ENCODE results near the gene AGER.
"Not testable (repeated sequence)": the region's sequence is repeated elsewhere in the genome, so short reads cannot be mapped to it uniquely, and the experiment has no call there.

The AGER gene

DNA sequence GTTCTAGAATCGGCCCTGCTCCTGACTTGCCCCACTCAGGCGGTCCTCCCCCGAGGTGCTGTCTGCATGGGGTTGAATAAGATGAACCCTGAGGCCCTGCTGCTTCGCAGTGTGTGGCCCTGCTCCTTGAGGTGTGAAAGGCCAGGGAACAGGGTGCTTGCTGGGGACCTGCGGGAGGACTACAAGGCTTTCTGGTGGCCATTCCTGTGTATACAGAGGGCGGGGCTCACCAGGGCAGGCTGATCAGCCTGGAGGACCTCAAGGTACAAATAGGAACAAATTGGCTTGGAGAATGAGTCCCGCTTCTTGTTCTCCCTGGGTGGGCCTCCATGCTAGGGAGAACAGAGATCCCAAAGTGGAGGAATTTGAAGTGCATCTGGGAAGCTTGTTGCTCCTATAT lies 34.1 kb upstream of the AGER start:
- TF ChIP-seq, protein P1, sequence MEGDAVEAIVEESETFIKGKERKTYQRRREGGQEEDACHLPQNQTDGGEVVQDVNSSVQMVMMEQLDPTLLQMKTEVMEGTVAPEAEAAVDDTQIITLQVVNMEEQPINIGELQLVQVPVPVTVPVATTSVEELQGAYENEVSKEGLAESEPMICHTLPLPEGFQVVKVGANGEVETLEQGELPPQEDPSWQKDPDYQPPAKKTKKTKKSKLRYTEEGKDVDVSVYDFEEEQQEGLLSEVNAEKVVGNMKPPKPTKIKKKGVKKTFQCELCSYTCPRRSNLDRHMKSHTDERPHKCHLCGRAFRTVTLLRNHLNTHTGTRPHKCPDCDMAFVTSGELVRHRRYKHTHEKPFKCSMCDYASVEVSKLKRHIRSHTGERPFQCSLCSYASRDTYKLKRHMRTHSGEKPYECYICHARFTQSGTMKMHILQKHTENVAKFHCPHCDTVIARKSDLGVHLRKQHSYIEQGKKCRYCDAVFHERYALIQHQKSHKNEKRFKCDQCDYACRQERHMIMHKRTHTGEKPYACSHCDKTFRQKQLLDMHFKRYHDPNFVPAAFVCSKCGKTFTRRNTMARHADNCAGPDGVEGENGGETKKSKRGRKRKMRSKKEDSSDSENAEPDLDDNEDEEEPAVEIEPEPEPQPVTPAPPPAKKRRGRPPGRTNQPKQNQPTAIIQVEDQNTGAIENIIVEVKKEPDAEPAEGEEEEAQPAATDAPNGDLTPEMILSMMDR (IDR thresholded peaks at IDR 0.05; ENCODE audit: low read depth, low read length) = no peak
- DNase-seq (ENCODE audit: extremely low read depth, low read depth) = no peak

DNA sequence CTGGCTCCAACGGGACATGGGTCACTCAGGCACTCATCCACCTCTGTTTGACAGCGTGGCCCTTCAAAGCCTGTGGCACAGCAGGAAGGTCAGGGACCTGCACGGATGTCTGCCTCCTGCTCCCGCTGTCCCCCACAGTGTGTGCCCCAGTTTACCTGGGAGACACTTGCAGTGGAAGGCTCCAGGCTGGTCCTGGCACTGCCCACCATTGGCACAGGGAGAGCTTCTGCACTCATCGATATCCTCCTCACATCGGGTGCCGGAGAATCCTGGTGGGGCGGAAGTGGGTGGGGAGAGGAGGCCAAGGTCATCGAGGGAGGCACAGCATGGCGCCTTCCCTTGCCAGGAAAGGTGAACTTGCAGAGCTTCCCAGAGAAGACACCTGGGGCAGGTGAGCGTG lies 32.9 kb upstream of the AGER start:
- no peak for DNase-seq (ENCODE audit: extremely low read depth, low read depth)
- TF ChIP-seq, protein P1 (IDR thresholded peaks at IDR 0.05; ENCODE audit: low read depth, low read length) = no peak

DNA sequence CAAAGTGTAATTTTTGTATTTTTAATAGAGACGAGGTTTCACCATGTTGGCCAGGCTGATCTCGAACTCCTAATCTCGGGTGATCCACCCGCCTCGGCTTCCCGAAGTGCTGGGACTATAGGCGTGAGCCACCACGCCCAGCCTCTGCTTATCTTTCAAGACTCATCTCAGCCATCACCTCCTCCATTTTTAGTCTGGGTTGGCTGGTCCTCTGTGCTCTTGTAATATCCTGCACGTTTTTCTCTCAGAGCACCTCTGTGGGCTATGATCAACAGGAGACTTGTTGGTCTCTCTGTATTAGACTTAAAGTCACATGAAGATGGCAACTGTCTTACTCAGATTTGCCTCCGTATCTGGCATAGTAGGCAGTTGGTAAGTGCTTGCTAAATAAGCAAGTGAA lies 32.2 kb upstream of the AGER start:
- TF ChIP-seq, protein P1 (IDR thresholded peaks at IDR 0.05; ENCODE audit: low read depth, low read length) = no peak
- no peak for DNase-seq (ENCODE audit: extremely low read depth, low read depth)

DNA sequence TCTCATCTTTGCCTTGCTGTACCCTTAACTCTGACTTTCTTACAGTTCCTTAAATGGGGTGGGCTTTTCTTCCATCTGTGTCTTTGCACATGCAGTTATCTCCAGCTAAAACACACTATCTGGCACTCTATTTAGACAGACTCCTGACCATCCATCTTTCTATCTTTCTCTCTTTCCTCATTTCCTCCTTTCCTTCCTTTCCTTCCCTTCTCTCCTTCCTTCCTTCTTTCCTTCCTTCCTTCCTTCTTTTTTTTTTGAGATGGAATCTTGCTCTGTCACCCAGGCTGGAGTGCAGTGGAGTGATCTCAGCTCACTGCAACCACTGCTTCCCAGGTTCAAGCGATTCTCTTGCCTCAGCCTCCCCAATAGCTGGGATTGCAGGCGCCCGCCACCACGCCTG lies 31.6 kb upstream of the AGER start:
- no peak for DNase-seq (ENCODE audit: extremely low read depth, low read depth)
- TF ChIP-seq, protein P1 (IDR thresholded peaks at IDR 0.05; ENCODE audit: low read depth, low read length) = no peak

DNA sequence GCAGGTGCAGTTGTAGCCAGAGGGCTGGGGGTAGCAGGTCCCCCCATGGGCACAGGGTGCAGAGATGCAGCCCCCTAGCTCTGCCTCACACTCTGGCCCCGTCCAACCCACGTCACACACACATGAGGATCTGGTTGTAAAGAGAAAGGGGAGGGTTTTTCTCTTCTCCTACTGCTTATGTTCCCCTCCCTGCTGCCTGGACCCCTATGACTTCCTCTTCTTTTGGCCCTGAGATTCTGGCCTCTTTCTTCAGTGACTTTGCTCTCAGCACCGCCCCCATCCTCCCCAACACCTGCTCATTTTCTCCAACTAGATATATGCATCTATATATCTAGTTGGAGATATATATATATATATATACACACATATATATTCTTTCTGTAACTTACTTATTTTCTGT lies 30.1 kb upstream of the AGER start:
- no peak for DNase-seq (ENCODE audit: extremely low read depth, low read depth)
- TF ChIP-seq, protein P1 (IDR thresholded peaks at IDR 0.05; ENCODE audit: low read depth, low read length) = no peak

DNA sequence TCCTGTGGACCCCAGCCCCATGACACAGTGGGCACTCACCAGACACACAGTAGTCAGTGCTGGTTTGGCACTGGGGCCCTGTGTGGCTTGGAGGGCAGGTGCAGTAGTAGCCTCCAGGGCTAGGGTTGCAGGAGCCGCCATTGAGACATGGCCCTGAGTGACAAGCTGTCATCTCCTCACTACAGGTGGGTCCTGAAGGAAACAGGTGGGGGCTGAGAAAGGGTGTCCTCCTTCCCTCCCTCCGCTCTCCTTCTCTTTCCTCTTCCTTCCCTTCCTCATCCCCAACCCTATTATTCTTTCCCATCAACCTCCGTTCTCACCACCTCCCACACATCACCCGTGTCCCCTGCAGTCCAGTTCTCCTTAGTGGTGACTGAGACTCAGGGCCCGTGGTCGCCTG lies 29.6 kb upstream of the AGER start:
- DNase-seq (ENCODE audit: extremely low read depth, low read depth) = no peak

DNA sequence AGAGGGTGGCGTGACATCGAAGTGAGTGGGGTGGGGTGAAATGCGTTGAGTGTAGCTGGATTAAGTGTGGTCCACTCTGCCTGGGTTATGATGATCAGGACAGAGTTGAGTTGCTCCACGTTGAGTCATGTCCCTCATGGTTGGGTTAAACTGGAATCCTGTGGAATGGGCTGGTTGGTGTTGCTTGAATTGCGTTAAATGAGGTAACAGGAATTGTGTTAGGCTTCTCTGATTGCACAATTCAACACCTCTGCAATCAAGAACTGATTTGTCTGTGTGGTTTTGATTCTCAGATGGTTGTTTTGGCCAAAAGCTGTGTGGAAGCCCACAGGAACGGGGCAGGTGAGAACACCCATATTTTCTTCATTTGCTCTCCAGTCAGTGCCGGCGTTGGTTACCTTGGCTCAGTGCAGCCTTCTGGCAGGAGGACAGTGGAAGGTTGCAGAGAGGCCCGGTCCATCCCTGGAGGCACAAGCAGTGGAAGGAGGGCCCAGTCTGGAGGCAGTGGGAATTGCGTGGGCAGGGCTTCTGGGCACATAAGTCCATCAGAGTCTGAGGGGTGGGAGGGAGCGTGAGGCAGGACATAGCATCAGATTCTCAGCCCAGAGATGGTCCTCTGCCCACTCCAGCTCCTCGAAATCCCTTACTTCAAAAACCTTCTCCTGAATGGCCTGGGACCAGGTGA lies 28.2 kb upstream of the AGER start:
- TF ChIP-seq, protein P1 (IDR thresholded peaks at IDR 0.05; ENCODE audit: low read depth, low read length) = no peak
- no peak for DNase-seq (ENCODE audit: extremely low read depth, low read depth)

More for the DNA sequence above, 29.6 kb upstream of the AGER start:
- TF ChIP-seq, protein P1 (IDR thresholded peaks at IDR 0.05; ENCODE audit: low read depth, low read length) = no peak

DNA sequence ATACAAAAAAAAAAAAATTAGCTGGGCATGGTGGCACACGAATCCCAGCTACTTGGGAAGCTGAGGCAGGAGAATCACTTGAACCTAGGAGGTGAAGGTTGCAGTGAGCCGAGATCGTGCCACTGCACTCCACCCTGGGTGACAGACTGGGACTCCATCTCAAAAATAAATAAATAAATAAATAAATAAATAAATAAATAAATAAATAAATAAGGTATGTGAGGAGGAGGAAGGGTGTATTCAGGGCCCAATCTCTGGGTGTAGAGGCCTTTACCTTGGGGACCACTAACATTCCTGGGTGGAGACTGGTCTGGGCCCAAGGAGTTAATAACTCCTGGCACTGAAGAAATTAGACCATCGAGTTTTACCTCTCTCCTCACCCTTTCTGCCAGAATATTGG lies 27.4 kb upstream of the AGER start:
- DNase-seq (ENCODE audit: extremely low read depth, low read depth) = not testable (repeated sequence)

Data from AG09319 (cell line).